ENCODE measurements around the gene FAM163A.
"Not testable (repeated sequence)": the region's sequence is repeated elsewhere in the genome, so short reads cannot be mapped to it uniquely, and the experiment has no call there.

FAM163A gene

DNA sequence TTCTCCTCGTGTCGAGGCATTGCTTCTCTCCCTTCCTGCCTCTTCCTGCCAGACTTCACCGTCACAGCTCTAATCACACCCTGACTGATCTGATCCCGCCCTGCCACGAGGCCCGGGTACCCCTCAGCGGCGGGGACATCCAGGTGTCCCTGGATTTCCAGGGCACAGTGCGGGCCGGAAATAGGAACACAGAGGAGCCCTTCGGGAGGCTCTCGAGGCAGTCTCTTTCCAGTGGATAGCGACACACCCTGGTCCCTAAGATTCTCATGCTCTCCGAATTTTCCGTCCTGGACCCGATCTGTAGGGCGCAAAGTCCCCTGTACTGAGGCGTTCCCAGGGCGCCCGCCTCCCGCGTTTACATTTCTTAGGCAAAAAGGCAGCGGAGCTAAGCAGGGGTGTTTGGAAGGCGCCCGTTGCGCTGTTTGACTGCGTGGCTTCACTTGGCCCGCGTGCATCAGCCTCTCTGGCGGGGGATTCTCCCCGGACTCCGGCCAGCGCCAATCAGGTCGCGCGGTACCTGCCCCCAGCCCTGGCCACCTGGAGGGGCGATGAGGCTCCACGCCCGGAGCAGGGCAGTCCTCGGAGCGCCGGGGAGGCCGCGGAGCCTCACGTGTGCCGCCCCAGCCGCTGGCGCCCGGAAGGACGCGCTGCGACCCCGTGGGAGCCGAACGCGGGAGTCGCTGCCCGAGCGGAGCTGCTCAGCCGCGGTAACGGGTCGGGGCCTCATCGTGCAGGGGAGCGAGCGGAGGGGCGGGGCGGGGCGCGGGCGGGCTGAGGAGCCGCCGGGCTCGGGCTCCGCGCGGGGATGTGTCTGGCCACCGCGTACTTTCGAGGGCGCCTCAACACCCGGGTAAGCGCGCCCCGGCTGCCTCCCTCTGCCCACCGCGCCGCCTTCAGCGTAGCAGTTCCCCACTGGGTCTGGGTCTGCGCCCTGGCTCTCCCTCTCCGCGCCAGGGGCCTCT, at the start of gene FAM163A:
FAM163A (plus strand) TSS at position 575 of the 962 bp plus-strand sequence. CDS start 69,807 bp downstream, outside the sequence.
- DNase-seq (ENCODE audit: low read depth in 4 of 4, low spot score in 1 of 4), result no peak

DNA sequence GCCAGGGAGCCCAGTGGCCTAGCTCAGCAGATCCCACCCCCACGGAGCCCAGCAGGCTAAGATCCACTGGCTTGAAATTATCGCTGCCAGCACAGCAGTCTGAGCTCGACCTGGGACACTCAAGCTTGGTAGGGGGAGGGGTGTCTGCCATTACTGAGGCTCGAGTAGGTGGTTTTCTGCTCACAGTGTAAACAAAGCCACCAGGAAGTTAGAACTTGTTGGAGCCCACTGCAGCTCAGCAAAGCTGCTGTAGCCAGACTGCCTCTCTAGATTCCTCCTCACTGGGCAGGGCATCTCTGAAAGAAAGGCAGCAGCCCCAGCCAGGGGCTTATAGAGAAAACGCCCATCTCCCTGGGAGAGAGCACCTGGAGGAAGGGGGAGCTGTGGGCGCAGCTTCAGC, 48.6 kb upstream of the FAM163A start:
- not testable (repeated sequence) for DNase-seq (ENCODE audit: low read depth in 4 of 4, low spot score in 1 of 4)

DNA sequence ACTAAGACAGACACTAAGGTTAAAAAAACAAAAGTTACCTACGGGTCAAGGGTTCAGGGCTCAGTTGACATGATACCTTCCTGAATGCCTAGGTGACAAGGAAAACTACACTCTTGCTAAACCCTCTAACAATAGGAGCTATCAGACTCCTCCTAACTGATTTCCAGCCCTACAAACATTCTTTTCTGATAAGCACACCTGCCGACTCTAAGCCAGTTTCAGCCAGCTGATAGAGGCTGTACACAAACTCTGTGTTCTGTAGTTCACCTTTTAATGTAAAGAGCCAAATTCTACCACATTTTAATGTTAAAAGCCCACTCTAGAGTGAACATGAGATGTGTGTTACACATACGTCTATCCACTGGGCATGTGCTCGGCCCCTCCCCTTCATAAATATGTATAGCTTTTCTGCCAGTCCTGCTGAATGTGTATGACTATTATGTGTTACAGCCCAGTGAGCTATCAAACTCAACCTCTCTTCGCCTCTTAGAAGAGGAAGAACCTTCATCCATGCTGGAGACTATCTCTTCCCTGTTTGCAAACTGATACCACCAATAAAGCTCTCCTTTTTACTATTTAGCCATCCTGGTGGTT, 40.0 kb upstream of the FAM163A start:
- DNase-seq (ENCODE audit: low read depth in 4 of 4, low spot score in 1 of 4), result no peak

- DNase-seq (ENCODE audit: low read depth in 4 of 4, low spot score in 1 of 4), result peak; percentile 25 to 56 (median 41)
These were observed 36.7 kb upstream of the FAM163A start for GRCh38 chr1:179706339-179706941.

- DNase-seq (ENCODE audit: low read depth in 4 of 4, low spot score in 1 of 4), result no peak
These were observed 35.7 kb upstream of the FAM163A start for GRCh38 chr1:179707406-179707805.

- no peak for DNase-seq (ENCODE audit: low read depth in 4 of 4, low spot score in 1 of 4)
These were observed 34.5 kb upstream of the FAM163A start for GRCh38 chr1:179708434-179709195.

DNA sequence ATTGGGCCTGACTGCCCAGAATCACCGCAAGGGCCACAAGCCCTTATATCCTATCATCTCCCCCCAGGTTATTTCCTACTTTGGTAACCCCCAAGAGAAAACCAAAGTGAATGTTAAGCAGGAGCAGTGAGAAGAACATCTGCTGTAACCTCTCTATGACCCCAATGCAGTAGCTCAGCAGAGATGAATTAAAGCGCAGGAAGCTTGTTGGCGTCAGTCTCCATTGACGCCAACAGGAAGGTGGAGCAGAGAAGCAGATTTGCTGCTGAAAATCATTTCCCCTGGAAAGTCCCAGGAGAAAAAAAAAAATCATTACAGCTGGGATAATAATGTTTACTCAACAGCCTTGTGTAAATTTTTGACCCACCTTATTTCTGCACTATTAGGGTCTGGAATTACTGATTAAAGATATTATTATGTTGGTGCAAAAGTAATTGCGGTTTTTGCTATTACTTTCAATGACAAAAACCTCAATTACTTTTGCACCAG, 33.2 kb upstream of the FAM163A start:
- no peak for DNase-seq (ENCODE audit: low read depth in 4 of 4, low spot score in 1 of 4)

DNA sequence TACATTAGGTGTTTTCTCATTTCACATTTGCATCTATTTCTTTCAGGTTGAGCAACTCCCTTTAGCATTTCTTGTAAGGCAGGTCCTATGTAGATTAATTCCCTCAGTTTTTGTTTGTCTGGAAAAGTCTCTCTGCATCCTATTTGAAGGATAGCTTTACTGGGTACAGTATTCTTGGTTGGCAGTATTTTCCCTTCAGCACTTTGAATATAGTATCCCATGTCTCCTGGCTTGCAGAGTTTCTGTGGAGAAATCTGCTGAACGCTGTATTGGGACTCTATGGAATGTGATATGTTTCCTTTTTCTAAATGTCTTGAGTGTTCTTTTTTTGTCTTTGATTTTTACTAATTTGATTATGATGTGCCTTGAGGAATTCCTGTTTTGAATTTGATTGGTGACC, 28.9 kb upstream of the FAM163A start:
- no peak for DNase-seq (ENCODE audit: low read depth in 4 of 4, low spot score in 1 of 4)

DNA sequence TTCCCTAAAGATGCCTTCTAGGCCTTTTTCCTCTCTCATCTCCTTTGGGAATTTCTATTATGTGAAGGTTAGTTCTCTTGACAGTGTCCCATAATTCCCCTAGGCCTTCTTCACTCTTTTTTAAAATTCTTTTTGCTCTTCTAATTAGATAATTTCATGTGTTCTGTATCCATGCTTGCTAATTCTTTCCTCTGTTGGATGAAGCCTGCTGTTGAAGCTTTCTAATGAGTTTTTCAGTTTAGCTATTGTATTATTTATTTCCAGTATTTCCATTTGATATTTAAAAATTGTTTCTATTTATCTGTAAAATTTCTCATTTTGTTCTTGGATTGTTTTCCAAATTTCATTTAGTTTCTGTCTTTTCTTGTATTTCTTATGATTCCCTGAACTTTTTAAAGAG, 28.5 kb upstream of the FAM163A start:
- DNase-seq (ENCODE audit: low read depth in 4 of 4, low spot score in 1 of 4), result no peak

- no peak for DNase-seq (ENCODE audit: low read depth in 4 of 4, low spot score in 1 of 4)
These were observed 23.8 kb upstream of the FAM163A start for GRCh38 chr1:179719272-179719671.

DNA sequence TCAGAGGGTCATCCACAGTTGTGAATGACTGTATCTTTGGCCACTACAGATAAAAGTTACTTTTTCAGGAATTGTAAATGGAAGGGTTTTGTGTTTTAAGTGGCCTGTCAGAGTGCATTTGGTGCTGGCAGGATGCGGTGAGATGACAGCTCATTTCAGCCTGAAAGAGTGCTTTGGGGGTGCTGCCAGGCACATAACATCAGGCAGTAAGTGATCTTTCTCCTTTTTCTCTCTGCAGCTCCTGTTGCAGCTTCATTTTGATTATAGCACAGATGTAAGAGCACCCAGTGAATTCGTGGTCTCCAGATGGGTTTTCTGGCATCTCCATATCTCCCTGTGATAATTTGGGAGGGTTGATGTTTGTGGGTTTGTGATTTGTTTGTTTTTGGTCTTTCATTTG, 14.8 kb upstream of the FAM163A start:
- no peak for DNase-seq (ENCODE audit: low read depth in 4 of 4, low spot score in 1 of 4)

- no peak for DNase-seq (ENCODE audit: low read depth in 4 of 4, low spot score in 1 of 4)
These were observed 13.2 kb upstream of the FAM163A start for GRCh38 chr1:179729881-179730280.

- DNase-seq (ENCODE audit: low read depth in 4 of 4, low spot score in 1 of 4), result no peak
These were observed 11.4 kb upstream of the FAM163A start for GRCh38 chr1:179731643-179732042.

DNA sequence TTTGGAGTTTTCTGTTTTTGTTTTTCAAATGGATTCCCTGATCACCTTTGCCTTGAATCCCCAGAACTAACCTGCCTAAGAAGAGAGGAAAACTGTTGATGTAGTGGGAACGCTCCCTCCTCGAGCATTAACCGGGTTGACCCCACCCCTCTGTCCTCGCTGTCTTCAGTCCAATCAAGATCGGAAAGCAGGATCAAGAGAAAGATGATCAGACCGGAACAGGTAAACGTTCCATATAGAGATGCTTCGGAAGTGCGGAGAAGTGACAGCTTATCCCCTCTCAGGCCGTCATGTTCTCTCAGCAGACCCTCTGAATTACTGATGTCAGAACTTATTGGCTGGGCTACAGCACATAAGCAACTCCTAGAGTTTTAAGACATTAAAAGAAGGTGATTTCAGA, 800 bp upstream of the FAM163A start:
- no peak for DNase-seq (ENCODE audit: low read depth in 4 of 4, low spot score in 1 of 4)

DNA sequence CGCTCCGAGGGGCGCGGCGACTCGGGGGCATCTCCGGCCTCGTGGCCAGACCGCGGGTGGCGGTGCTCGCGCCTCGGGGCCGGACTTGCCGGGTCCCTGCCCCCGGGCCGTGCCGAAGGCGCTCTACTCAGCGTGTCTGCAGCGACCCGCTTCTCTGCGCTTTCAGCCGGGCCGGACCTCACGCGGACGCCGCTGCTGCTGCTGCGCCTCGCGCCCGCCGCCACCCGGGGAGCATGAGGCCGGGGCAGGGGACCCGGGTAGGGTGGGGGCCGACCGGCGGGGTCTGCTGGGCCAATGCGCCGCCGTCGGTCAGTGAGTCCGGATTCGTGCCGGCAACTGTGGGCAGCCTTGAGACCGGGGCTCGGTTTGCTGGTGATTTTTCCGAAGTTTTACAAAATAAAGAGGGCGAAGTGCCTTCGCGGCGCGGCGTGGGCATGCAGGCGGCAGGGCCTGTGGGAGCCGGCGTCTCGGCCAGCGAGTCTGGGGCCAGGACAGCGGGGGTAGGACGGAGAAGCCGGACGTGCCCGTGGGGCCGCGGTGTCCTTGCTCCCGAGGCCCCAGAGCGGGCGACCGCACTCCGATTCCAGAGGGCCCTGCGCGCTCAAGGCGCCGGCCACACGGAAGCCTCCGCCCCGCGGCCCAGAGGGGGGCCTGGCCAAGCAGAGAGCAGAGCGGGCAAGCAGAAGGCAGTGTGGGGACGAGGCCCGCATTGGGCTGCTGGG, 749 bp downstream of the FAM163A start:
- DNase-seq (ENCODE audit: low read depth in 4 of 4, low spot score in 1 of 4), result no peak

DNA sequence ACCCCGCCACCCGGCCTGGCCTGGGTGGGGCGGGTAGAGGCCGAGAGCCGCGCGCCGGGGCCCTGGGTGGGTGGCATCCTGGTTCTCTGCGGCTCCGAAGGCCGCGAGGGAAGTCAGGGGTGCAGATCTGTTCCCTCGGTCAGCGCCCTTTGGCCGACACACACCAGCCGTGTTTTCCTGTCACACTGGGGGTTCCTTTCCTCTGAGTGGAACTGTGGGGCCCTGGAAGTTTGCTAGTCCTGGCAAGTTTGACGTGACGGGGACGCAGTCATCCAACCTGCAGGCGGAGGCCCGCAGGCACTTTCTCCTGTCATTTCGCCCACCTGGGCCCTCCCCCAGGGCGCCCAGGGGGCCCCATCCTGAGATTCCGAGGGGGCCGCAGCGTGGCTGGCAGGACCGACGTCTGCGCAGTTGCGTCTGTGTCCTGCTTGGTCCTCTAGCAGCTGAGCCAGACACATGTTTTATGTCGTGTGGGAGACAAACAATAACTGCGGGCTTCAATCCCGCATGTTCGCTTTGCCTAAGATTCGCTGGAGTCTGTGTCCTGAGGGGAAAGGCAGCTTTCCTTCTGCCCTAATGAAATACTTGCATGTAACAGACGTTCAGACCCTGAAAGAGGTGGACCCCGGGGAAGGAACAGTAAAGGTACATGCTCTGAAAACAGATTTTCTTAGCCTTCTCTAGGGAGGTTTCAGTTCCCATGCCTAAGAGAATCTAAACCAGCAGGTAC, 1.5 kb downstream of the FAM163A start:
- no peak for DNase-seq (ENCODE audit: low read depth in 4 of 4, low spot score in 1 of 4)

- DNase-seq (ENCODE audit: low read depth in 4 of 4, low spot score in 1 of 4), result no peak
These were observed 2.1 kb downstream of the FAM163A start for GRCh38 chr1:179745131-179745611.

DNA sequence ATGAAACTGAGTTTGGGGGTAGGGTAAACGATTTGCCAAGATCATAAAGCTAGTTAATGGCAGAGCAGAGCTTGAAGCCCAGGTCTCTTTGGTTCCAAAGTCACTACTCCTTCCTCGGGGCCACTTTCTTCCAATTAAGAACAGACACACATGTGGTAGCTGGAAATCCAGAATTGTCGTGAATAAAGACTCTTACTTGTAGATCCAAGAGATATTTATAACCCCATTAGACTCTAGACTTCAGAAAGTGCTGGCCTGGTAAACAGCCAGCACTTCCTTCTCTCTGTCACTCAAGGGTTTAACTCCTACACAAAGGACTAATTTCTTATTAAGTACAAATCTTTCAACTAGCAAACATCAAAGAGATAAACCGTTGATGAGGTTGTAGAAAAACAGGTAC, 2.7 kb downstream of the FAM163A start:
- DNase-seq (ENCODE audit: low read depth in 4 of 4, low spot score in 1 of 4), result no peak

- no peak for DNase-seq (ENCODE audit: low read depth in 4 of 4, low spot score in 1 of 4)
These were observed 4.5 kb downstream of the FAM163A start for GRCh38 chr1:179747611-179748010.

DNA sequence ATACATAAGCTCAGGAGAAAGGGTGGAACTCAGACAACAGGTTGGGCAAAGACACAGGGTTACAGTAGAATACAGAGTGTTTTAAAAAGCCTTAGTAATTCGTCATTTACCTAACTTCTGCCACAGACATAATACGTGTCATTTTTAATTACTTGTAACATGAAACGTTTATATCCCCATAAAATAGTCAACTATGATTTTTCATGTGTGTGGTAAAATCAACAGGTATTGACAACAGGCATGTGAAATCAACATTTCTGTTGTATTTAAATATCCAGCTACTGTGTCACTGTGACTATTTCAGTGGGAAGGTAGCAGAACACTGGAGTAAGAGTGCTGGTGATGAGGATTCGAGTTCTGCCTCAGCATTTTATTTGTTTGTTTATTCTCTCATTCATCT, 5.7 kb downstream of the FAM163A start:
- no peak for DNase-seq (ENCODE audit: low read depth in 4 of 4, low spot score in 1 of 4)

Data from stimulated activated CD4-positive, alpha-beta T cell treated with anti-CD3 and anti-CD28 coated beads, Interleukin-1b, Interleukin-23, amount 100 ng/mL, for 24 hours (primary cell).